HG03521 (cell line): ENCODE measurements around the gene GHITM.
"Not testable (repeated sequence)": the region's sequence is repeated elsewhere in the genome, so short reads cannot be mapped to it uniquely, and the experiment has no call there.

Experiments used
- ATAC-seq: cut with Tn5 transposase; IDR thresholded peaks from one replicate; pipeline ENCODE4 v1.9.1; 2021; ENCODE audit warnings: mild to moderate bottlenecking, moderate library complexity; ENCODE audit not compliant: unreplicated experiment

The GHITM gene

DNA sequence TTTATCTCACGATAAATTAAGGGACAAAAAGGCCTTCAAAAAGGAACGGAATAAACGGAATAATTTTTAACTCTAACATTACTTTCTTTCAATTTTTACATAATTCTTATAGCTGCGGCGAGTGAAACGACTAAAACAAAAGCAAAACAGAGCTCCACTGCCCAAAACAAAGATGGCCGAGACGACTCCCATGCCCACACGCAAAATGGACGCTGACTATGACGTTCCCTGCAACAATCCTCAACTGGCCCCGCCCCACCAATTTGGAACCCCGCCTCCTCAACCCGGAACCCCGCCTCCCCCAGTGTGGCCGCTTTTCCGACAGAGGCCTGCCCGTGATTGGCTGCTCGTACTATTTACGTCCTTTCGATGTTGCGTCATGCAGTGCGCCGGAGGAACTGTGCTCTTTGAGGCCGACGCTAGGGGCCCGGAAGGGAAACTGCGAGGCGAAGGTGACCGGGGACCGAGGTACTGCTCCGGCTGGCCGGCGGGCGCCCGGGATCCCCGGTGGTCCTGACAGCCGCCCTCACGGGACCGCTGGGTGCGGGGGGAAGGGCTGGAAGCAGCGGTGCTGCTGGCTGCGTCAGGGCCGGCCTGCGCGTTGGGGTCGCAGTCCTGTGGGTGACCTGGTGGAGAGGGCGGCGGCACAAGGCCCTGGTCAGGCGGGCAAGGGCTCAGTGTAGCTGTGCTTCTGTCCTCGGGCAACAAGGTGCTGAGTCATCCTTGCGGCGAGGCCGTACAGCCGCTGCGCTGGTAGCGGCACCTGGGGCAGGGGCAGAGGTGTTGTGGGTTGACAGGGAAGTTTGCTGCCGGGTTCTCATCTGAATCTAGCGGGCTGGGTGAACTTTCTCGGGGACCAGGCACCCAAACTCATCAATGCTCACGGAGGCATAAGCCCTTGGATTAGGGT lies at the start of gene GHITM:
TSS of gene GHITM (plus strand) at position 384 of the 910 bp plus-strand sequence. CDS start 1,992 bp downstream, outside the sequence.
- peak; percentile 97 for ATAC-seq

- no peak for ATAC-seq
Measured at GRCh38 chr10:84095811-84096497, 43.4 kb upstream of the GHITM start.

- ATAC-seq: no peak
Measured at GRCh38 chr10:84097787-84098353, 41.4 kb upstream of the GHITM start.

GRCh38 chr10:84098667-84099066 lies 40.6 kb upstream of the GHITM start:
- ATAC-seq: no peak

DNA sequence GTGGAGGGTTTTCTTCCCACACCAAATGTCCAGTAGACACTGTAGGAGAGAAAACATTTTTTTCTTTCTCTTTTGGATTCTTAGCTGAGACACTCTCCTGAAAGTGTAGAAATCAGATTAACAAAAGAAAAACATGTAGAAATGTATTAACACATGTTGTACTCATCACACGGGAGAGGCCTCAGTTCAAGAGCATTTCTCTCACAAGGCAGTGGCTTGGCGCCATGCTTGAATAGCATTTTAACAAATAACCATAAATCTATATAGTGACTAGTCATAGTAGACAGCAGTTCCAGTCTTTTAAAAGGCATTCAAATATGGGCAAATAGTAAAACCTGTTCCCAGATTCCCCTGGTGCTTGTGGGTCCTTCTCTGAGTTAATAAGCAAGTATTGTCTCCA lies 38.3 kb upstream of the GHITM start:
- ATAC-seq: no peak

DNA sequence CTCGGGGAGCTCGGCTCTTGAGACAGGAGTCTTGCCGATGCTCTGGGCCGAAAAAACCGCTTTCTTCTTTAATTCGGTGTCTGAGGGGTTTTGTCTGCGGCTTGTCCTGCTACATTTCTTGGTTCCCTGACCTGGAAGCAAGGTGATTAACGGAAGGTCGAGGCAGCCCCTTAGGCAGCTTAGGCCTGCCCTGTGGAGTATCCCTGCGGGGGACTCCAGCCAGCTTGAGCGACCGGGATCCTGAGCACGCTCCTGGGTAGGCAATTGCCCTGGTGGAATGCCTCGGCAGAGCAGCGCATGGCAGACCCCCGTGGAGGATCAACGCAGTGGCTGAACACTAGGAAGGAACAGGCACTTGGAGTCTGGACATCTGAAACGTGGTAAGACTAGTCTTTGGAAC lies 30.5 kb upstream of the GHITM start:
- ATAC-seq: no peak

- not testable (repeated sequence) for ATAC-seq
Measured at GRCh38 chr10:84109772-84110171, 29.5 kb upstream of the GHITM start.

GRCh38 chr10:84113468-84113867 lies 25.8 kb upstream of the GHITM start:
- not testable (repeated sequence) for ATAC-seq

GRCh38 chr10:84114088-84114667 lies 25.1 kb upstream of the GHITM start:
- ATAC-seq: no peak

DNA sequence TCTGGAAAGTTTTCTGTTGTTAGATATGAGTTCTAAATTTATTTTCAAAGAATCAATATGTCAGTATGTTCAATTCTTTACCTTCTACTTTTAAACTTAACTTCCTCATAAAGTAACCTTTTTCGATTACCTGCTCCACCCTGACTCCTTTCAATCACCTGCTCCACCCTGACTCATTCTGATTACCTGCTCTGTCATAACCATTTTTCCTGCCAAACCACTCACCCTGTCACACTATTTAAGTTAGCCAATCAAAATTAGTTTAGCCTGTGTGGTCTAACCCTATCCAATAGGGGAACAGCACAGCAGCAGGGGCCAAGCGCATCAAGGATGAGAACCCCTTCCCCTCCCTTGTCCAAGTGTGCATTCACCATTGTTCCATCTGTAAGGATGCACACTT lies 22.1 kb upstream of the GHITM start:
- not testable (repeated sequence) for ATAC-seq

DNA sequence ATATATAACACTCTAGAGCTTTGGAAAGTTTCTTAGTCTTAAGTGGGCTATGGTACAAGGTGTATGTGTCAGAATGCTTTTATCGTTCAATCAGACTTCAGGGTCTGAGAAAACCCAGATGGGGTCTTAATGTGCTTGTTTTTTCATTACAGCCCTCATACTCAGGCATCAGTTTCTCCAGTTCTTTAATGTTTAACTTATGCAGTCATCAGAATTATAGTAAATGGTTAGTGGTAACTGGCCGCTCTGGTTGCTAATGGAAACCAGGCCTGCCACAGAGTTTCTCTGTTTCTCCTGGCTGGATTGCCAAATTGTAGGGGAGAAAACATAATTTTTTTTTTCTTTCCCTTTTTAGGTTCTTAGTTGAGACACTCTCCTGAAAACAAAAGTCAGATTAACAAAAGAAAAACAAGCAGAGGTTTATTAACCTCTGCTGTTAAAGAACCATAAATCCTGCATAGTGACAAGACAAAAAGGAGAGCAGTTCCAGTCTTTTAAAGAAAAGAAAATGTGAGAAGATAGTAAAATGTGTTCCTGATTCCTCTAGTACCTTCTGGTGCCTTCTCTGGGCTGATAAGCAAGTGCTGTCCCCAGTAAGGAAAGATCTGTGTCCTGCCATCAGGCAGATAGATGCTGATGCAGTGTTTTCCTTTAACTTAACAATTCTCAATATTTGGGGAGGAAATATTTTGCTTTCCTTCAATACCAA lies 21.5 kb upstream of the GHITM start:
- no peak for ATAC-seq

GRCh38 chr10:84118395-84119006 lies 20.8 kb upstream of the GHITM start:
- no peak for ATAC-seq

GRCh38 chr10:84123362-84123761 lies 15.9 kb upstream of the GHITM start:
- ATAC-seq: no peak

DNA sequence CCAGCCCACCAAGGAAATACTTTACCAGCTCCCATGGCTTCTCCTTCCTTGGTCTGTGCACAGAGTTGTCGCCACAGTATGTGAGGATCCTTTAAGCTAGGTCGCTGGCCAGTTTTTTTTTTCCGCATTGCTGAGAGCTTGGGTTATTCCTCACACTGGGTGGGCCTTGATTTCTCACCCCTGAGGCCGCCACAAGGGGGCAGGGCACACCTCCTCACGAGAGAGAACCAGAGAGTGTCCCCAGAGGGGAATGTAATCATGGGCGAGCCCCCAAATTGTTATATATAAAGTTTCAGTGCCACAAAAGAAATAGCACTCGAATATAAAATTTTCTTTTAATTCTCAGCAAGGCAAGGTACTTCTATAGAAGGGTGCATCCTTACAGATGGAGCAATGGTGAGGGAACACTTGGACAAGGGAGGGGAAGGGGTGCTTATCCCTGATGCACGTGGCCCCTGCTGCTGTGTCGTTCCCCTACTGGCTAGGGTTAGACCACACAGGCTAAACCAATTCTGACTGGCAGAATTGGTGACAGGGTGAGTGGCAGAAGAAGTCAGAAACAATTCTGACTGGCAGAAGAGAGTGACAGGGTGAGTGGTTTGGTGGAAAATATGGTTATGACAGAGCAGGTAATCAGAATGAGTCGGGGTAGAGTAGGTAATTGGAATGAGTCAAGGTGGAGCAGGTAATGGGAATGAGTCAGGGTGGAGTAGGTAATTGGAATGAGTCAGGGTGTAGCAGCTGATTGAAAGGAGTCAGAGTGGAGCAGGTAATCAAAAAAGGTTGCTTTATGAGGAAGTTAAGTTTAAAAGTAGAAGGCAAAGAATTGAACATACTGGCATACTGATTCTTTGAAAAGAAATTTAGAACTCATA lies 13.2 kb upstream of the GHITM start:
- ATAC-seq: not testable (repeated sequence)

DNA sequence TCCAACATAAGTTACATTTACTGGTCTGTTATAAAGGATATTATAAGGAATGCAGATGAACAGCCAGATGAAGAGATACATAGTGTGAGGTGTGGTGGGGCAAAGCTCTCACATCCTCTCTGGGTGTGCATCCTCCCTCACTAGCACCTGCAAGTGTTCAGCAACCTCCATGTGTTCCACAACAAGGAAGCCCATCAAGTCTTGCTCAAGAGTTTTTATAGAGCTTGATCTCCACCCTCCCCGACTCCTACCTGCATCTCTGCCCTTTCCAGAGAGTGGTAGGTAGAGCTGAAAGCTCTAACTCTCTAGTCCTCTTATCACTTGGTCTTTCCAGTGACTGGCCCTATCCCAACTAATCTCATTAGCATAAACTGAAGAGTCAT lies 12.5 kb upstream of the GHITM start:
- ATAC-seq: no peak

DNA sequence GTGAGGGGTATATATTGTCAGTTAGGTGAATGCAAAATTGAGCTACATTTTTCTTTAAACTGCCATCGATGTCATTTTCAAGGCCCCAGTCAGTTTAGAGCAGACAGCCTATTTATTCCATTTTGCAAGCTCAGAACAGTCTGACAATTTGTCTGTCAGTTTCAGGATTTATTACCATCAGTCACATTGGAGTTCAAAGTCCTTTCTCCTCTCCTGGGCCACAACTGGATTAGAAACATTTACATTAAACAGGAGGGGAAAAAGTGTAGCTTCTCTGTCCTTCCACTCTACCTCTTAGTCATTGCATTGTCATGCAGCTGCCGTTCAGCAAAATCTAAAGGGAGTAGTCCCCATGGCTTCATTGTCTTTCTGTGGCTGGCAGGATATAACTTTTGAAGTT lies 3.5 kb upstream of the GHITM start:
- no peak for ATAC-seq

DNA sequence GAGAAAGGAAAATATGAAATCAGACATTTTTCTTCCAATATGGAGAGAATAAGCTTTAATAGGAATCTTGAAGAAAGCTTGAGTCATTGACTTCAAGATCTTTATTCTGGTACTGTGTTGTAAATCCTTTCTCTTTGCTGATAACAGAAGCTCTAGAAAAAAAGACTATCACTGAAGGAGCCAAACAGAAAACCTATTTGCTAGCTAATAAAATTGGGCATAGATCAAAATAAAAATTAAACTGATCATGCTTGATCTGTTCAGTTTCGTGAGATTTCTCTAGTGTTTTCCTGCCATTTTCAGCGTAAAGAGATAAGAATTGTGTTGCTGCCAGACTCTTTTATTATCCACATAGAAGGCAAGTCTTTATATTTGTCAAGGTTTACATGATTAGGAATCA lies 1.5 kb upstream of the GHITM start:
- no peak for ATAC-seq

GRCh38 chr10:84138478-84139125 lies 707 bp upstream of the GHITM start:
- ATAC-seq: no peak

DNA sequence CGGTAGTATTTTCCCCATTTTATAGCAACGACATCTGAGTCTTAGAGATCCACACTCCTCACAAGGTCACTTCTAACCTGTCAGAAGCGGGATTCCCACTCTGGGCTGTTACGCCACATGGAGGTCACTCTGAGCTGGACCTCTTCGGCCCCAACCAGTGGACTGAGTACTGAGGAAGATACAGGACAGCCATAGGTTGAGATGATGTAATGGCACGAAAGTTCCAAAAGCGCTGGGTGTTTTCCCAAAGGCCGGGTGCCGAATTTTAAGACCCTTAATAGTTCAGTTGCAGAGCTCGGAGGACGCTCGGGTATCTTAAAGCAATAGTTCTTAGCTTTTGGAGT lies 699 bp downstream of the GHITM start:
- no peak for ATAC-seq
